DOHH2 (cell line): ENCODE results near the gene AS3MT.

Experiments
- H3F3A ChIP-seq: fragments of 200-600 bp; sonication (generic), shearing (Covaris generic); 2 replicates; pipeline ENCODE4 v1.6.0; 2016; ENCODE audit warnings: antibody characterized with exemption, mild to moderate bottlenecking; ENCODE audit not compliant: control insufficient read depth, insufficient read depth
- H3K27ac ChIP-seq: fragments of 200-600 bp; sonication (generic); 2 replicates; pipeline ENCODE4 v1.5.1; 2014; ENCODE audit warnings: low read depth, mild to moderate bottlenecking, low read length, moderate library complexity
- H3K27me3 ChIP-seq: fragments of 200-600 bp; sonication (generic); 2 replicates; pipeline ENCODE4 v1.6.1; 2014; ENCODE audit warnings: mild to moderate bottlenecking, low read length, mixed read lengths; ENCODE audit not compliant: control insufficient read depth
- H3K36me3 ChIP-seq: fragments of 200-600 bp; sonication (generic); 2 replicates; pipeline ENCODE4 v1.6.1; 2014; ENCODE audit warnings: mild to moderate bottlenecking, low read length, moderate library complexity, mixed read lengths; ENCODE audit not compliant: control insufficient read depth
- H3K4me1 ChIP-seq: fragments of 200-600 bp; sonication (generic); 2 replicates; pipeline ENCODE4 v1.6.1; 2014; ENCODE audit warnings: mild to moderate bottlenecking, low read length, mixed read lengths; ENCODE audit not compliant: control insufficient read depth
- H3K4me2 ChIP-seq: fragments of 200-600 bp; sonication (generic); 2 replicates; pipeline ENCODE4 v1.6.0; 2014; ENCODE audit warnings: mild to moderate bottlenecking, low read length, moderate library complexity
- H3K4me3 ChIP-seq: fragments of 200-600 bp; sonication (generic); 2 replicates; pipeline ENCODE4 v1.5.1; 2014; ENCODE audit warnings: mild to moderate bottlenecking, low read length, mixed read lengths
- H3K79me2 ChIP-seq: fragments of 200-600 bp; sonication (generic); 2 replicates; pipeline ENCODE4 v1.6.1; 2014; ENCODE audit warnings: mild to moderate bottlenecking, low read length, mixed read lengths; ENCODE audit not compliant: control insufficient read depth
- H3K9me2 ChIP-seq: fragments of 200-600 bp; sonication (generic); replicated peaks from 2 replicates; pipeline ENCODE4 v1.6.1; 2014; ENCODE audit warnings: mild to moderate bottlenecking, low read length, mixed read lengths; ENCODE audit not compliant: control insufficient read depth
- H3K9me3 ChIP-seq: fragments of 200-600 bp; sonication (generic); 2 replicates; pipeline ENCODE4 v1.6.1; 2014; ENCODE audit warnings: antibody characterized with exemption, low read length, mixed read lengths; ENCODE audit not compliant: control insufficient read depth, insufficient read depth
- H4K20me1 ChIP-seq: fragments of 200-600 bp; sonication (generic); 2 replicates; pipeline ENCODE4 v1.6.0; 2014; ENCODE audit warnings: low read depth, mild to moderate bottlenecking, antibody characterized with exemption, low read length, moderate library complexity; ENCODE audit not compliant: control insufficient read depth, insufficient read depth
- EZH2phosphoT487 ChIP-seq: fragments of 200-600 bp; sonication (generic); IDR thresholded peaks from 2 replicates; pipeline ENCODE4 v1.6.1; 2017; ENCODE audit warnings: borderline replicate concordance, mild to moderate bottlenecking, antibody characterized with exemption, low read length, moderate library complexity, mixed read lengths
- TF ChIP-seq, protein P1 (sequence below): fragments of 200-600 bp; sonication (generic); IDR thresholded peaks from one replicate; pipeline ENCODE4 v1.5.1; 2014; ENCODE audit warnings: antibody characterized with exemption, mild to moderate bottlenecking, low read depth, low read length; ENCODE audit not compliant: poor library complexity, severe bottlenecking

Gene AS3MT

DNA sequence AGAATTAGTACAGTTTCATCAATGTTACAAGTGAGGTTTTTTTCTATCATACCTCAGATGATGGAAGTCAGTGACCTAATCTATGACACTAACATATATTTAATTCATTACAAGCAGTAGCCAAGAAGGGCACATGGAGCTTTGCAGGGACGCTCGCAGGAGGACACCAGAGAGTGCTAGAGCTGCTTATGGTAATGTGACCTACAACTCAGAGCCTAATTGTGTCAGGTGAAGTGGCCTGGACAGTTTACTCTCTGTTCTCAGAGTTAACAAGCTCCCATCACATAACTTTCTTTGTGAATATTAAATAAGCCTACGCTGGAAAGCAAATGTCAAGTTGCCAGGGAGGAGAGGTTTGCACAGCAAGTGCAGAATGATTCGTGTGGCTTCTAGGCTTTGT lies 37.2 kb downstream of the AS3MT start:
- no peaks in the 10 kb centered on the region for H3F3A ChIP-seq
- no peak overlapping the region for H3K27ac ChIP-seq
- no peaks in the 10 kb centered on the region for H3K9me3 ChIP-seq
- no peaks in the 10 kb centered on the region for H3K9me2 ChIP-seq
- no peaks in the 10 kb centered on the region for H3K79me2 ChIP-seq
- no peaks in the 10 kb centered on the region for H3K36me3 ChIP-seq
- no peak overlapping the region for H3K4me2 ChIP-seq
- H3K4me1 ChIP-seq: no peaks in the 10 kb centered on the region
- TF ChIP-seq, protein P1, sequence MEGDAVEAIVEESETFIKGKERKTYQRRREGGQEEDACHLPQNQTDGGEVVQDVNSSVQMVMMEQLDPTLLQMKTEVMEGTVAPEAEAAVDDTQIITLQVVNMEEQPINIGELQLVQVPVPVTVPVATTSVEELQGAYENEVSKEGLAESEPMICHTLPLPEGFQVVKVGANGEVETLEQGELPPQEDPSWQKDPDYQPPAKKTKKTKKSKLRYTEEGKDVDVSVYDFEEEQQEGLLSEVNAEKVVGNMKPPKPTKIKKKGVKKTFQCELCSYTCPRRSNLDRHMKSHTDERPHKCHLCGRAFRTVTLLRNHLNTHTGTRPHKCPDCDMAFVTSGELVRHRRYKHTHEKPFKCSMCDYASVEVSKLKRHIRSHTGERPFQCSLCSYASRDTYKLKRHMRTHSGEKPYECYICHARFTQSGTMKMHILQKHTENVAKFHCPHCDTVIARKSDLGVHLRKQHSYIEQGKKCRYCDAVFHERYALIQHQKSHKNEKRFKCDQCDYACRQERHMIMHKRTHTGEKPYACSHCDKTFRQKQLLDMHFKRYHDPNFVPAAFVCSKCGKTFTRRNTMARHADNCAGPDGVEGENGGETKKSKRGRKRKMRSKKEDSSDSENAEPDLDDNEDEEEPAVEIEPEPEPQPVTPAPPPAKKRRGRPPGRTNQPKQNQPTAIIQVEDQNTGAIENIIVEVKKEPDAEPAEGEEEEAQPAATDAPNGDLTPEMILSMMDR: no peak
- no peak for TF ChIP-seq EZH2phosphoT487
- H3K4me3 ChIP-seq: no peak overlapping the region
- H3K27me3 ChIP-seq: no peaks in the 10 kb centered on the region
- no peaks in the 10 kb centered on the region for H4K20me1 ChIP-seq

DNA sequence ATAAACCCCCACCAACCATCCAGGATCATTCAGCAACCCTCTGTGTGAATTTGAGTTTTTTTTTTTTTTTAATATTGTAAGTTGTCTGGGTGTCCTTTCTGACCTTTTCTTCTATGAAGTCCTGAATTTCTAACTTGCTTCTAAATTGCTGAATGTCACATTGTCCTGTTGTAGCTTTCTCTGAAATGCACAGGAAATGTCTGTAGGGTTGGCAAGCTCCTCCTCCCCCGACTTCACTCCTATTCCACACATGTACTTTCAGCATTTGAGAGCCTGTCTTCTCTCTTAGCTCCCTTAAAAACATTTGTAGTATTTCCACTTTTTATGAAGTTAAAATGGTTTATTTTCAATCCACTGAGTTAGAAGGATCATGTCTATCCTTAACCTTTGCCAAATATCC lies 45.5 kb downstream of the AS3MT start:
- Histone ChIP-seq H3K79me2 (no peaks in the 10 kb centered on the region), H3K4me3 (no peak overlapping the region), H3K9me3 (no peaks in the 10 kb centered on the region), H3K9me2 (no peaks in the 10 kb centered on the region), H3K4me1 (peaks cover 14% of the 10 kb centered on the region), H3K4me2 (no peak overlapping the region), H3K27ac (no peak overlapping the region), H3K36me3 (no peaks in the 10 kb centered on the region), H3K27me3 (peaks cover 20% of the 10 kb centered on the region), H3F3A (no peaks in the 10 kb centered on the region), H4K20me1 (no peaks in the 10 kb centered on the region)
- no peak for TF ChIP-seq EZH2phosphoT487
- TF ChIP-seq, protein P1: no peak

DNA sequence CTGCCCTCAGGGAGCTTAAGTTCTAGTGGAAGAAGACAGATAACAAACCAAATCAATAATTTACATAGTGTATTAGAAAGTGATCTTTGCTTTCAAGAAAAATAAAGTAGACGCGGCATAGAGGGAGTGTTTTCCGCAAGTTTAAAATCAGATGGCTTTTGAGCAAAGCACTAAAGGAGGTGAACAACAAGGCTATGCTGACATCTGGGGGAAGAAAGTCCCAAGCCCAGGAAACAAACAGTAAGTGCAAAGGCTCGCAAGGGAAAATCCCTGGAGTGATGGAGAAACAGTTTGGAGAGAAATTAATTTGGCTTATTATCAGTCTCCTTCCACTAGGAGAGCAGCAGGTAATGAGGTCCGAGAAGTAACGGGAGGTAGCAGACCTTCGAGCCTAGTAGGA lies 46.9 kb downstream of the AS3MT start:
- Histone ChIP-seq H3F3A (no peaks in the 10 kb centered on the region), H3K79me2 (no peaks in the 10 kb centered on the region), H4K20me1 (no peaks in the 10 kb centered on the region), H3K9me3 (no peaks in the 10 kb centered on the region), H3K4me3 (no peak overlapping the region), H3K27ac (no peak overlapping the region), H3K4me1 (peaks cover 26% of the 10 kb centered on the region), H3K27me3 (peaks cover 20% of the 10 kb centered on the region), H3K4me2 (no peak overlapping the region), H3K9me2 (no peaks in the 10 kb centered on the region), H3K36me3 (no peaks in the 10 kb centered on the region)
- TF ChIP-seq, protein P1: no peak
- TF ChIP-seq EZH2phosphoT487: no peak
